NCI-H226 (cell line): ENCODE measurements around the gene DMPK.
"Not testable (repeated sequence)": the region's sequence is repeated elsewhere in the genome, so short reads cannot be mapped to it uniquely, and the experiment has no call there.

ENCODE experiments used
- DNase-seq: peaks from one replicate; pipeline ENCODE4 v3.0.0-alpha.2; 2015

DMPK gene

DNA sequence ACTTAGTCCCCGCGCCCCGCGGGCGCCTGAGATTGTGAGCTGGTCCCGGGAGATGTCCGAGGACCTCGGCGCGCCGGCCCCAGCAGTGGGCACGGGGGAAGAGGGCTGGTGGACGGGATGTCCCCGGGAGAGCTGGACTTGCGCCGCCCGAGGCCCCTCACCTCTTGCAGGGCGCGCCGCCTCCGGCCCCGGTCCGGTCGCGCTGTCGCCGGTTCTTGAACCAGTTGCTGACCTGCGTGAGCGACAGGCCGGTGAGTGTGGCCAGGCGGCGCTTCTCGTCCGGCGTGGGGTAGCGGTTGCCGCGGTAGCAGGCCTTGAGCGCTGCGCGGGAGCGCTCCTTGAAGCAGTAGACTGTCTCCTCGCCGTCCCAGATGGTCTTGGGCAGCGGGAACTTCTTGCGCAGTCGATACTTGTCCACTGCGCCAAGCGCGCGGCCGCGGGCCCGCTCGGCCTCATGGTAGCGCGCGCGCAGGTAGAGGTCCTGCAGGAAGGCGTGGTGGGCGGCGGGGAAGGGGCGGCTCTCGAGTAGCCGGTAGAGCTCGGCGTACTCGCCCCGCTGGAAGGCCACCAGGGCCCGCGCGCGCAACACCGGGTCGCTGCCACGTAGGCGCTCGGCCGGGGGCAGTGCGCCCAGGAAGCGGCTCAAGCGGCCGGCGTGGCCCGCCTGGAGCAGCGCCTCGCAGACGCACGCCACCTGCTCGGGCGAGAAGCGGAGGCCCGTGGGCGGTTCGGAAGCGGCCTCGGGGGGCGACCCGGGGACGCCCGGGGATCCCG lies 14.2 kb downstream of the DMPK start:
- DNase-seq = peak; percentile 63

DNA sequence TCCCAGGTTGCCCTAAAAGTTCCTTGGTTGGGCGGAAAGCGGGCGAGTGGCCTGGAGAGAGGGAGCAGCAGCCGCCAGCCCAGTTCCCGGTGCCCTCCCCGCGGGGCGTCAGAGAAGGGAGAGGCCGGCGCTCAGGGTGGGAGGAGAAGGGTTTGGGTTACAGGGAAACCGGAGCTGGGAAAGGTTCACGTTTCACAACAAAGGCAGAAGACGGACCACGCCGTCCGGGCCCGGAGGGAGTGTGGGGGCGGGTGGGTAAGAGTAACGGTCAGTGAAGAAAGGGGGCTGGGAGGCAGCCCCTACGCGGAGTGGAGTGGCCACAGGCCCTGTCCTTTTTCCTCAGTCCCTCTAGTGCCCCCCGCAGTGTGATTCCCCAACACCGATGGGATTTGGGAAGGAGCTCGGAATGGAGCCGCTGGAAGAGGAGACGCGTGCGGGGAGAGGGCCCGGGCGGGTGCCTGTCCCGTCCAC lies 14.8 kb downstream of the DMPK start:
- DNase-seq = peak; percentile 78

GRCh38 chr19:45766869-45767346 lies 15.4 kb downstream of the DMPK start:
- no peak for DNase-seq

- no peak for DNase-seq
Observed at GRCh38 chr19:45766296-45766868, 15.9 kb downstream of the DMPK start.

DNA sequence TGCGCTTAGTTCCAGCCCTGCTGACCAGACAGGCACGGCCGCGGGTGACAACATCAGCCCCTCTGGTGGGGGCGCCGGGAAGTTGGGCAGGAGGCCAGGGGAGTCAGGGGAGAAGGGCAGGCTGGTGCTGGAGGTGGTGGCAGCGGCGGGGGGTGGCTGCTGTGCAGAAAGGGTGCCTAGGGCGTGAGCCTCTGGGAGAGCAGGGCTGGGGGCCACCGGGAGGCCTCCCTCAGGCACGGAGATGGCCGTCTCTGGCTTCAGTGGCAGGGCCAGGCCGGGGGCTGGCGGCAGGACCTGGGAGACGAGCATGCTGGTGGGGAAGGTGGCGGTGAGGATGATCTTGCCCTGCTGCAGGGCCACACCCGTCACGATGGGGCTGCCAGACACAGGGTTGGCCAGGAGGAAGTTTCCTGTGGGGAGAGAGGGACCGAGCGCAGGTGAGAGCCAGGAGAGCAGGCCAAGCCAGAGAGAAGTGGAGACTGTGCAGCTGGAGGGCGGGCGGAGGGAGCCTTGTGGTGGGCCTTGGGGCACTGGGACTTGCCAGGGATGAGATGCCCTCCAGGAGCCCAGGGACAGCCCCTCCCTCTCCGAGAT lies 16.5 kb downstream of the DMPK start:
- DNase-seq = no peak

DNA sequence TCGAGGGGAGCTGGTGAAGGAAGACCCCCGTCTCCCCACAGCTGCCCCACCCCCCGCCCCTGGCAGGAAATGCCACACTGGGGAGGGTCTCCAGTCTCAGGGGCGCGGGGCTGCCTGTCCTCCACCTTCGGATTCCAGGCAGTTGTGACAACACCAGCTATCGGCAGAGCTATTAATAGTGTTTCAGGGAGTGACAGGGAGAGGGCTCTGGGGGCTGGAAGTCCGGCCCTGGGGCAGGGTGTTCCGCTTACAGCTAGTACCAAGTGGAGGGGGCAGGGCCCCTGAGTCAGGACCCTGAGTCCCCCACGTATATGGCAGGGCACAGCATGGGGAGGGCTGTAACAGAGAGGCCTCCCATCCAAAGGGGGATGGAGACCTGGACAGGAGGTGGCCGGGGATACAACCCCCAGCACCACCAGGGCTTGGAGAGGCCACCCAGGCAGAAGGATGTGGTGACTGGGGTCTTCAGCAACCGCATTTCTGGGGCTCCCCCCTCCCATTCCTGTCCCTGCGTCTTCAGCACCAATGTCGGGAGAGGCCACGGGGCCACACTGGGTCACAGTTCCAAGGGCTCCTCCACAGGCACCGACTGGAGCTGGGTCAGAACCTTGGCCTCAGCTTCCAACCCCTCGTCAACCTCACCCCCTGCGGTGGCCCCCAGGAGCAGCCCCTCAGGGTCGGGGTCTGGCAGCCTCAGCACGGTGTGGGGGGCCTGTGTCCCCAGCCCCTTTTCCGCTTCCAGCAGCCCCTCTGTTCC lies 17.2 kb downstream of the DMPK start:
- DNase-seq = no peak

- DNase-seq = no peak
Observed at GRCh38 chr19:45764475-45764874, 17.8 kb downstream of the DMPK start.

GRCh38 chr19:45763691-45764294 lies 18.5 kb downstream of the DMPK start:
- DNase-seq = no peak

DNA sequence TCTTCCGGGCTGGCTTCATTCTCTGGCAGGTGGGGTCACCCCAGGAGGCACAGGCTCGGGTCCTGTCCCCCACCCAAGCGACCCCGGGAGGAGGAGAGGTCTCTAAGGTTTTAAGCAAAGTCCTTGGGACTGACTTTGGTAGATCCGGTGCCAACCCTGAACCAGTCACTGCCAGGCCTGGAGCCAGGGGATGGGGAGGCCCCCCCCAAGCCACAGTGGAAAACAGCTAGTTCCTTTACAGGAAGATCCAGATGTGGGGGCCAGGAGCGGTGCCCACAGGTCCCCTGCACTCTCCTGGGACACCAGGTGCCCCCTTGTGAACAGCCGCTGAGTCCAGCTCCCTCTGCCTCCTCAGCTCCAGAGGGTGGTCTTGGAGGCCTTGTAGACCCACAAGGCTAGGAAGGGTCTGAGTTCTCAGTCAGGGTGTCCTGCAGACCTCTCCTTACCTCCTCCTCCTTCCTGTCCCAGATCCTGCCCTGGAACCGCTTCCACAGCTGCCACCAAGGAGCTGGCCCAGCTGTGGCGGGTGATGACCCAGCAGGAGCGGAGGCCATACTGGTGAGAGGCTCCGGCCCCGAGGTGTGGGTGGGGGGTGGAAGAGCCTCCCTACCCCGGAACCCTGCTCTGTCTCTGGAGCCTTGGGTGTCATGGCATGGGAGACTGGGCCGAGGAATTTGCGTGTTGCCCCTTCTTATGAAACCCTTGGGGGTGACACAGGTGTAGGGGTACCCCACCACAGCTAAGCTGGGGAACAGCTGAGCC lies 19.2 kb downstream of the DMPK start:
- no peak for DNase-seq

DNA sequence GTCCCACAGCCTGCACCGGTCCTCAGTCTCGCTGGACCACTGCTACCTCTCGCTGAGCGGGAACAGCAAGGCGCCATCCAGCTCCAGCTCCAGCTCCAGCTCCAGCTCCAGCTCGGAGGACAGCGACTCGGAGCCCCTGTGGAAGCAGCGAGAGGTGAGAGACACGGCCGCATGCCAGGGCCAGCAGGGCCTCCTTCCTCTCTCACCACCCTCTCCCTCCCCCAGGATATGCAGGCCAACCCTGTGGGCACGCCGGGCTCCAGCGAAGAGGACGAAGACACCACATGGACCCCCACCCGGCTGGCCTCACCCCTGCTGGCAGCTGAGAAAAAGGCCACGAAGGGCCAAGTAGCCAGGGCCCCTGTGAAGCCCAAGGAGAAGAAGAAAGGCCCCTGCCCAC lies 20.6 kb downstream of the DMPK start:
- no peak for DNase-seq

- no peak for DNase-seq
Observed at GRCh38 chr19:45758921-45759320, 23.4 kb downstream of the DMPK start.

GRCh38 chr19:45757695-45758094 lies 24.6 kb downstream of the DMPK start:
- DNase-seq = no peak

DNA sequence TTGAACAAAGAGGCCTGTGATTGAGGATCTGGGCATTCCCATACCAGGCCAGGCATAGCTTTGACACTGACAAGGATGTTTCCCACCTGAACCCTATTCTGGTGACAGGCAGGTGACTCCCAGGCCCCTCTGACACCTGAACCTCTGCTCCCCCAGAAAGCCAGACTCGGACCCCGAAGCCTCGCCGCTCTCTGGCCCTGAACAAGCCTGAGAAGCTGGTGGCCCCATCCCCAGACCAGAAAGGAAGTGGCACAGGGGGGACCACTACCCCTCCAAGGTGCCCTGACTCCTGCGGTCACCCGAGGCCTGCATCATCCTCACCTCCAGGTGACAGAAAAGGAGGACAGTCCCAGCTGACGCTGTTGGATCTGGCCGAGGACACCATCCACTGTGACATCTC lies 28.0 kb downstream of the DMPK start:
- DNase-seq = no peak

DNA sequence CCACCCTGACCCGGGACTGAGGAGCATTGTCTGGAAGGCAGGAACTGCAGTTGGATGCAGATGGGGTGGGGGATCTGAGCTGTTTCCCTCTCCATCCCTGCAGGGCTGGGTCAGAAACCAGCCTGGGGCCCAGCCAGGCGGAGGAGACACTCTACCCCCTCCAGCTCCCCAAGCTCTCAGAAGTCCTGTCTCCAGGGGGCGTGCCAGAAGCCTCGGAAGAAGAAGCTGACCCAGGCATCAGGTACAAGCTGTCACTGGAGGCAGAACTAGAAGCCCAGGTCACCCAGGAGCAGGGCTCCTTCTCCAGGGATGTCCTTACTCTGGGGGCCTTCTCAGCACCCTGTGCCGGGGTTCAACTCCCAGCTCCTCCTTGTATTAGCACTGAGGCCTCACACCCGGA lies 28.7 kb downstream of the DMPK start:
- DNase-seq = no peak

DNA sequence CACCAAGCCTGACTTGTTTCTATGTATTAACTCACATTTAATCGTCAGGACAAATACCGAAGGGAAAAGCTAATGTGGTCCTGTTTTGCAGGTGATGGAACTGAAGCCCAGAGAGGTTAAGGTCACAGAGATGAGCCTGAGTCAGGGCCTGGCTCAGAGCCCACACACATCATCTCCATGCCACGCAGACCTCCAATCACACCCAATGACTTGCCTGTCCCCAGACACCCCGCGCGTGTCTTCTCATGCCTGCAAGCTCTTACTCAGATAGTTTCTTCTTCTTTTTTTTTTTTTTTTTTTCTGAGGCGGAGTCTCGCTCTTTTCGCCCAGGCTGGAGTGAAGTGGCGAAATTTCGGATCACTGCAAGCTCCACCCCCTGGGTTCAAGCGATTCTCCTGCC lies 29.7 kb downstream of the DMPK start:
- no peak for DNase-seq

GRCh38 chr19:45751483-45751882 lies 30.8 kb downstream of the DMPK start:
- DNase-seq = not testable (repeated sequence)

DNA sequence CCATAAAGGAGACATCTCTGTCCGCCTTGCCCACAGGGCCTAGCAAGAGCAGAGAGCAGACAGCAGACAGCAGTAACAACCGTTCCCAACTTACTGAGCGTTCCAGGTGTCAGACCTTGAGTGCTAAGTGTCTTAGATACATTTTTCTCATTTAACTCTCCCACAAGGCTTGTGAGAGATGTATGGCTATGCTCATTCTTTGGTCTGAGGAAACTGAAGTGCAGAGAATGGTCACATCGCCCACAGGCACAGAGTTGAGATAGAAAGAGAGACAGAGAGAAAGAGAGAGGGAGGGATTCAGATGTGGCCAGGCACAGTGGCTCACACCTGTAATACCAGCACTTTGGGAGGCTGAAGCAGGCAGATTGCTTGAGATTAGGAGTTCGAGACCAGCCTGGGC lies 34.8 kb downstream of the DMPK start:
- DNase-seq = no peak

- no peak for DNase-seq
Observed at GRCh38 chr19:45746866-45747265, 35.4 kb downstream of the DMPK start.

- no peak for DNase-seq
Observed at GRCh38 chr19:45745606-45746005, 36.7 kb downstream of the DMPK start.

- DNase-seq = no peak
Observed at GRCh38 chr19:45742969-45743368, 39.3 kb downstream of the DMPK start.

DNA sequence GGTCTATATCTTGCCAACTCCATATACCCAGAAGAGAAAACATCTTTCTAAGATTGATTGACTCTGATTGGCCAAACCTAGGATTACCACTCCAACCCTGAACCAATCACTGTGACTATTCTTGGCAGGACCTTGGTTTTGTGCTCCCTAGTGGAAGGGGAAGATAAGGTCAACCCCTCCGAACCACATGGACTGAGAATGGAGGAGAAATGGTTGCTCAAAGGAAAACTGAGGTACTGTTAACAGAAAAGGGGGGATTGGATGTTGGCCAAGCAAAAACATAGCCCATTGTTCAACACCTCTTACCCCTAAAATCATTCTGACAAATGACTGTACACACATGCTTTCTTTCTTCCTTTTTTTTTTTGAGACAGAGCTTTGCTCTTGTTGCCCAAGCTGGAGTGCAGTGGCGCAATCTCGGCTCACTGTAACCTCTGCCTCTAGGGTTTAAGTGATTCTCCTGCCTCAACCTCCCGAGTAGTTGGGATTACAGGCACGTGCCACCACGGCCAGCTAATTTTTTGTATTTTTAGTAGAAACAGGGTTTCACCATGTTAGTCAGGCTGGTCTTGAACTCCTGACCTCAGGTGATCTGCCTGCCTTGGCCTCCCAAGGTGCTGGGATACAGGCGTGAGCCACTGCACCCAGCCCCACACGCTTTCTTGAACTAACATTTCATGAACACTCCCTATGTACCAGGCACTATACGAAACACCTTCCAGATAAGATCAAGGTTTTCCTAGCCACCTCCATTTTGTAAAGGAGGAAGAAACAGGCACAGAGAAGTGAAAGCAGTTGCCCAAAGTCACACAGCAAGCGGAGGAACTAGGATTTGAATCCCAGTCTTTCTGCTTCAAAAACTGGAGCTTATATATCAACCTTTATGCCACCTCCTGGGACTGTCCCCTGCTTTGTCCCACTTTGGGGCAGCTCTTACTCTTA lies 42.5 kb downstream of the DMPK start:
- DNase-seq = no peak
